HepG2 (cell line): ENCODE results near the gene SYCE3. TPM values are rescaled to one million over a fixed set of nuclear protein-coding genes. Genes with fewer than 3 reads are reported as not detected.

Experiments
- ARHGAP35 ChIP-seq: sonication (generic); formaldehyde crosslinking; IDR thresholded peaks from 2 replicates; pipeline ENCODE4 v1.9.0; 2022; ENCODE audit warnings: mild to moderate bottlenecking, inconsistent platforms, moderate library complexity, missing genetic modification reagents, borderline replicate concordance
- CBX5 ChIP-seq: sonication (generic); formaldehyde crosslinking; IDR thresholded peaks from 2 replicates; pipeline ENCODE4 v1.4.0; 2020; ENCODE audit warnings: missing genetic modification reagents, borderline replicate concordance
- EP300 ChIP-seq, 3 experiments: sonication (generic) in 1 of 3; formaldehyde crosslinking in 1 of 3; IDR thresholded peaks; 2 replicates each; pipeline versions ENCODE4 v1.5.1 to v1.6.1; 2011 to 2020; ENCODE audit warnings: low read depth in 2 of 3, low read length in 2 of 3, borderline replicate concordance in 1 of 3, improper control_type of control experiment in 1 of 3, mild to moderate bottlenecking in 1 of 3, missing genetic modification reagents in 1 of 3, moderate library complexity in 1 of 3
- JUND ChIP-seq: sonication (generic); formaldehyde crosslinking; IDR thresholded peaks from 2 replicates; pipeline ENCODE4 v1.8.0; 2022; ENCODE audit warnings: mild to moderate bottlenecking, missing genetic modification reagents
- LCORL ChIP-seq, 2 experiments: fragments of 450-650 bp in 1 of 2; sonication (generic) in 1 of 2; formaldehyde crosslinking in 1 of 2; IDR thresholded peaks; 2 replicates each; pipeline versions ENCODE4 v1.5.0 to v1.6.1; 2017 to 2020; ENCODE audit warnings: antibody characterized with exemption in 1 of 2, missing genetic modification reagents in 1 of 2
- MAFK ChIP-seq, 2 experiments: IDR thresholded peaks in 1 of 2; conservative IDR thresholded peaks in 1 of 2; 2 replicates each; pipeline ENCODE4 v1.6.1; 2011; ENCODE audit warnings: improper control_type of control experiment in 2 of 2, low read length in 2 of 2
- MATR3 ChIP-seq: sonication (generic); formaldehyde crosslinking; IDR thresholded peaks from 2 replicates; pipeline ENCODE4 v1.4.0; 2020; ENCODE audit warnings: missing genetic modification reagents
- MIER3 ChIP-seq: IDR thresholded peaks from 2 replicates; pipeline ENCODE4 v1.6.1; 2016; ENCODE audit warnings: missing compliant biosample characterization, borderline replicate concordance
- NCOA2 ChIP-seq: sonication (generic); formaldehyde crosslinking; IDR thresholded peaks from 2 replicates; pipeline ENCODE4 v1.8.0; 2022; ENCODE audit warnings: inconsistent platforms
- NR2F2 ChIP-seq: IDR thresholded peaks from 2 replicates; pipeline ENCODE4 v1.6.1; 2012; ENCODE audit warnings: low read depth, inconsistent platforms, borderline replicate concordance
- POLR2G ChIP-seq: fragments of 200-400 bp; formaldehyde crosslinking; IDR thresholded peaks from 2 replicates; pipeline ENCODE4 v1.6.1; 2018; ENCODE audit warnings: mild to moderate bottlenecking, low read depth, low read length, moderate library complexity
- REL ChIP-seq: sonication (generic); formaldehyde crosslinking; conservative IDR thresholded peaks from 2 replicates; pipeline ENCODE4 v1.8.0; 2022; ENCODE audit warnings: mild to moderate bottlenecking, missing genetic modification reagents, moderate library complexity
- SP2 ChIP-seq: sonication (generic); formaldehyde crosslinking; IDR thresholded peaks from 2 replicates; pipeline ENCODE4 v1.5.1; 2020; ENCODE audit warnings: mild to moderate bottlenecking, missing genetic modification reagents
- SRY ChIP-seq: sonication (generic); formaldehyde crosslinking; IDR thresholded peaks from 2 replicates; pipeline ENCODE4 v1.8.0; 2022; ENCODE audit warnings: mild to moderate bottlenecking, missing genetic modification reagents
- THAP8 ChIP-seq: sonication (generic); formaldehyde crosslinking; IDR thresholded peaks from 2 replicates; pipeline ENCODE4 v1.5.1; 2020; ENCODE audit warnings: missing genetic modification reagents, mild to moderate bottlenecking, borderline replicate concordance
- TOE1 ChIP-seq: sonication (generic); formaldehyde crosslinking; IDR thresholded peaks from 2 replicates; pipeline ENCODE4 v1.4.0; 2020; ENCODE audit warnings: mild to moderate bottlenecking, missing genetic modification reagents
- ZFP90 ChIP-seq: sonication (generic); formaldehyde crosslinking; IDR thresholded peaks from 2 replicates; pipeline ENCODE4 v1.8.0; 2022; ENCODE audit warnings: missing genetic modification reagents, mild to moderate bottlenecking, inconsistent platforms, borderline replicate concordance
- ZNF367 ChIP-seq: sonication (generic); formaldehyde crosslinking; IDR thresholded peaks from 2 replicates; pipeline ENCODE4 v1.4.0; 2020; ENCODE audit warnings: missing genetic modification reagents, borderline replicate concordance
- ZNF569 ChIP-seq: sonication (generic); formaldehyde crosslinking; IDR thresholded peaks from 2 replicates; pipeline ENCODE4 v1.5.0; 2020; ENCODE audit warnings: mild to moderate bottlenecking, missing genetic modification reagents, moderate library complexity, borderline replicate concordance
- polyA plus RNA-seq, 8 experiments: library from polyadenylated mRNA; depleted of rRNA in 3 of 8; stranded (reverse) in 7 of 8; unstranded in 1 of 8; fragments of >200 nt; fragmentation: Illumina TruSeq in 4 of 8; extraction: Trizol in 4 of 8; gene quantifications; 2 replicates each; pipeline versions ENCODE4 v1.2.1 to v1.2.3, GENCODE V29; 2011 to 2016; ENCODE audit warnings: low read depth in 4 of 8, missing spikeins in 1 of 8, mixed read lengths in 1 of 8; ENCODE audit not compliant: insufficient read depth in 1 of 8
- total RNA-seq, 5 experiments: library from RNA; depleted of rRNA; stranded (reverse); fragments of >200 nt; fragmentation: Illumina TruSeq; extraction: Trizol; gene quantifications; 2 replicates each; pipeline ENCODE4 v1.2.3, GENCODE V29; 2016; ENCODE audit warnings: low read depth in 1 of 5
- TF ChIP-seq, protein P1 (sequence below): sonication (generic); formaldehyde crosslinking; IDR thresholded peaks from 2 replicates; pipeline ENCODE4 v1.4.0; 2020; ENCODE audit warnings: missing genetic modification reagents
- TF ChIP-seq, protein P2 (sequence below): sonication (generic); formaldehyde crosslinking; IDR thresholded peaks from 2 replicates; pipeline ENCODE4 v1.4.0; 2020; ENCODE audit warnings: missing genetic modification reagents

Gene SYCE3
- total and polyA plus RNA-seq, 2 of the 13 experiments (the other 11 are each of a cell fraction or from before 2014, with no cell fraction given): not detected

DNA sequence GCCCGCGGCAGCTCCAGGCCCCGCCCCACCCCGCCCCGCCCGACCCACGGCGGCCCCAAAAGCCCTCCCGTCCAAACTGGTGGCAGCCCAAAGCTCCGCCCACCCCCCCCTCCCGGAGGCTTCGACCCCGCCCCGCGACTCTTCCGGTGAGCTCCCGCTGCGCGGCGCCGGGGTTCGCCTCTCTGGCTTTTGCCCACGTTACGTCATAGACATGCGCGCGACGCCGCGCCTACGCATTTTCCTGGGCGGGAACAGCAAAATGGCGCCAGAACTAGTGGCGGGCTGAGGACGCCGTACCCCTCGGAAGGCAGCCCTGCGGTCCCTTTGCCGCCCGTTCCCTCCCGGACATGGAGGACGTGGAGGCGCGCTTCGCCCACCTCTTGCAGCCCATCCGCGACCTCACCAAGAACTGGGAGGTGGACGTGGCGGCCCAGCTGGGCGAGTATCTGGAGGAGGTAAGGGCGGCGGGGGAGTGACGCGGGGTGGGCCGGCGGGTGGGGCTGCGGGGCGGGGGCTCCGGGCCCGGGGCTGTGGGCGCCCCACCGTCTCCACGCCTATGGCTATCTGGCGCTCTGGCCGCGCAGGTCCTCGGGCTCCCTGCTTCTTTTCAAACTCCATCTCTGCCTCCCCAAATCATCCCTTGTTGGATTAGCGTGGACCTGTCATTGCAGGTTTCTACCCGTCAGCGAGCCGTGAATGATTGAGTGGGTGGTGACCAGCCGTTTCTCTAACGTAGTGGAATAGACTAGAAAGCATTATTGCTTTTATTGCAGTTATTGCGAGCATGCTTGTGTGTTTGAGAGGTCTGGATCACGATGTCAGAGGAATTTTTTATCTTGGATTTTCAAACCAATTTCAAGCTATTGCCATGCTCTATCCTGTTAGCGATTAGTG lies 54.5 kb downstream of the SYCE3 start, which contains the start of gene NCAPH2 (continued):
- TF ChIP-seq ZFP90 (CRISPR knock-in tag): 0 out of 2 replicates have a peak, but pooled peaks have one; percentile 63
- TF ChIP-seq EP300 (IDR thresholded peaks at IDR 0.05; ENCODE audit: low read depth in 2 of 2, low read length in 2 of 2): peak; percentile 42 to 53; a peak in 1 of 4 replicates
- 0 out of 2 replicates have a peak, but pooled peaks have one; percentile 36 for TF ChIP-seq EP300 (CRISPR knock-in tag; IDR thresholded peaks at IDR 0.05; ENCODE audit: borderline replicate concordance)
- TF ChIP-seq, protein P1, sequence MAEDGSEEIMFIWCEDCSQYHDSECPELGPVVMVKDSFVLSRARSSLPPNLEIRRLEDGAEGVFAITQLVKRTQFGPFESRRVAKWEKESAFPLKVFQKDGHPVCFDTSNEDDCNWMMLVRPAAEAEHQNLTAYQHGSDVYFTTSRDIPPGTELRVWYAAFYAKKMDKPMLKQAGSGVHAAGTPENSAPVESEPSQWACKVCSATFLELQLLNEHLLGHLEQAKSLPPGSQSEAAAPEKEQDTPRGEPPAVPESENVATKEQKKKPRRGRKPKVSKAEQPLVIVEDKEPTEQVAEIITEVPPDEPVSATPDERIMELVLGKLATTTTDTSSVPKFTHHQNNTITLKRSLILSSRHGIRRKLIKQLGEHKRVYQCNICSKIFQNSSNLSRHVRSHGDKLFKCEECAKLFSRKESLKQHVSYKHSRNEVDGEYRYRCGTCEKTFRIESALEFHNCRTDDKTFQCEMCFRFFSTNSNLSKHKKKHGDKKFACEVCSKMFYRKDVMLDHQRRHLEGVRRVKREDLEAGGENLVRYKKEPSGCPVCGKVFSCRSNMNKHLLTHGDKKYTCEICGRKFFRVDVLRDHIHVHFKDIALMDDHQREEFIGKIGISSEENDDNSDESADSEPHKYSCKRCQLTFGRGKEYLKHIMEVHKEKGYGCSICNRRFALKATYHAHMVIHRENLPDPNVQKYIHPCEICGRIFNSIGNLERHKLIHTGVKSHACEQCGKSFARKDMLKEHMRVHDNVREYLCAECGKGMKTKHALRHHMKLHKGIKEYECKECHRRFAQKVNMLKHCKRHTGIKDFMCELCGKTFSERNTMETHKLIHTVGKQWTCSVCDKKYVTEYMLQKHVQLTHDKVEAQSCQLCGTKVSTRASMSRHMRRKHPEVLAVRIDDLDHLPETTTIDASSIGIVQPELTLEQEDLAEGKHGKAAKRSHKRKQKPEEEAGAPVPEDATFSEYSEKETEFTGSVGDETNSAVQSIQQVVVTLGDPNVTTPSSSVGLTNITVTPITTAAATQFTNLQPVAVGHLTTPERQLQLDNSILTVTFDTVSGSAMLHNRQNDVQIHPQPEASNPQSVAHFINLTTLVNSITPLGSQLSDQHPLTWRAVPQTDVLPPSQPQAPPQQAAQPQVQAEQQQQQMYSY (CRISPR knock-in tag): no peak
- 0 out of 2 replicates have a peak, but pooled peaks have one; percentile 63 for TF ChIP-seq ARHGAP35 (CRISPR knock-in tag)
- TF ChIP-seq NCOA2 (CRISPR knock-in tag): 0 out of 2 replicates have a peak, but pooled peaks have one; percentile 45
- no peak for TF ChIP-seq ZNF367 (CRISPR knock-in tag)
- peak; percentile 77 for TF ChIP-seq SP2 (CRISPR knock-in tag)
- TF ChIP-seq, protein P2, sequence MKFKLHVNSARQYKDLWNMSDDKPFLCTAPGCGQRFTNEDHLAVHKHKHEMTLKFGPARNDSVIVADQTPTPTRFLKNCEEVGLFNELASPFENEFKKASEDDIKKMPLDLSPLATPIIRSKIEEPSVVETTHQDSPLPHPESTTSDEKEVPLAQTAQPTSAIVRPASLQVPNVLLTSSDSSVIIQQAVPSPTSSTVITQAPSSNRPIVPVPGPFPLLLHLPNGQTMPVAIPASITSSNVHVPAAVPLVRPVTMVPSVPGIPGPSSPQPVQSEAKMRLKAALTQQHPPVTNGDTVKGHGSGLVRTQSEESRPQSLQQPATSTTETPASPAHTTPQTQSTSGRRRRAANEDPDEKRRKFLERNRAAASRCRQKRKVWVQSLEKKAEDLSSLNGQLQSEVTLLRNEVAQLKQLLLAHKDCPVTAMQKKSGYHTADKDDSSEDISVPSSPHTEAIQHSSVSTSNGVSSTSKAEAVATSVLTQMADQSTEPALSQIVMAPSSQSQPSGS: peak; percentile 95
- peak; percentile 70; the same call in 1 of the 2 replicates for TF ChIP-seq CBX5
- 0 out of 2 replicates have a peak, but pooled peaks have one; percentile 44 for TF ChIP-seq TOE1
- no peak for TF ChIP-seq THAP8 (CRISPR knock-in tag)
- TF ChIP-seq POLR2G: peak; percentile 58
- TF ChIP-seq JUND (CRISPR knock-in tag): peak; percentile 64; the same call in 1 of the 2 replicates
- TF ChIP-seq SRY (CRISPR knock-in tag): peak; percentile 78
- TF ChIP-seq MIER3: 0 out of 2 replicates have a peak, but pooled peaks have one; percentile 24
- no peak for TF ChIP-seq LCORL (IDR thresholded peaks at IDR 0.05)
- peak; percentile 22; the same call in 1 of the 2 replicates for TF ChIP-seq LCORL (CRISPR knock-in tag; IDR thresholded peaks at IDR 0.05)
- TF ChIP-seq MATR3 (CRISPR knock-in tag): no peak
- TF ChIP-seq NR2F2: no peak
- no peak for TF ChIP-seq ZNF569 (CRISPR knock-in tag)
- no peak for TF ChIP-seq REL
- TF ChIP-seq MAFK (conservative IDR thresholded peaks at IDR 0.05 in 1 of 2, IDR thresholded peaks at IDR 0.05 in 1 of 2; ENCODE audit: low read length in 2 of 2): 0 out of 4 replicates have a peak, but pooled peaks of 1 of the 2 experiments have one; percentile 5
